ENCODE measurements around the gene LDHAL6B. TPM values are rescaled to one million over a fixed set of nuclear protein-coding genes. Genes with fewer than 3 reads are reported as not detected.
A peak's percentile ranks its signal among the peaks of the same experiment; 100 is the strongest.

Gene LDHAL6B
- total RNA-seq, 1 donor from 2014 or later, result not detected

DNA sequence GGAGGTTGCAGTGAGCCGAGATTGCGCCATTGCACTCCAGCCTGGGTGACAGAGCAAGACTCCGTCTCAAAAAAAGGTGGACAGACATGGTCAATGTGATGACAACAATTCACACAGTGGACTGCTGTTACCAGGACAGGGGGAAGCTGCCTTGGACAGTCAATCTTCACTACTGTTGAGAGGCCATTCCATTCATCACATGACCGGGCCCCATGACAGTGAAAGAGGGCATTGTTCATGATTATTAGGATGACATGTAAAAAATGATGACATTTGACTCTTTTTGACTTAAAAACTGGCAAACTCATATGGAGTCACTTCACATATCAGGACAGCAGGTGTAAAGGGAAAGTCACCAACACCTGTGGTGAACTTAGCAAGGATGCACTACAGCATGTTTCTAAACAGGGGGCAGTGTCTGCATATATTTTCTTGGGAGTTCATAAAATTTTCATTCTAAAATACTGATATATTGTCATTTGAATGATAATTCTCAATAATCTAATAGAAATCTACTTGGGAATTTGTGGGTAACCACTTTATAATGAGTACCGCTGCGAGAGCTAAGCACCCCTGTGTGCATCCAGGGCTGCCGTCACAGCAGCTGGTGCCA lies 34.2 kb upstream of the LDHAL6B start:
- no peak overlapping the region for H2AFZ ChIP-seq (ENCODE audit: low read depth, low read length)
- Mint-ChIP-seq H3K9me3 (ENCODE audit: unreplicated experiment) (no peaks in the 10 kb centered on the region), H3K27me3 (ENCODE audit: low read depth, unreplicated experiment) (no peaks in the 10 kb centered on the region), H3K27ac (ENCODE audit: unreplicated experiment) (no peak overlapping the region), H3K4me3 (ENCODE audit: unreplicated experiment) (no peak overlapping the region), H3K36me3 (ENCODE audit: low read depth, unreplicated experiment) (peaks cover 16% of the 10 kb centered on the region), H3K4me1 (ENCODE audit: low read depth, unreplicated experiment) (peaks cover 38% of the 10 kb centered on the region)
- H3K27ac ChIP-seq (ENCODE audit: low read depth, low read length), result no peak overlapping the region
- no peaks in the 10 kb centered on the region for H3K27me3 ChIP-seq (ENCODE audit: insufficient read depth, low read length)
- no peak overlapping the region for H3K9ac ChIP-seq (ENCODE audit: low read length)
- DNase-seq (ENCODE audit: low read depth) (no peak), FAIRE-seq (no peak)
- no peak overlapping the region for H3K4me2 ChIP-seq (ENCODE audit: low read length)
- H3K4me1 ChIP-seq (ENCODE audit: insufficient read depth, low read length), result peaks cover 50% of the 10 kb centered on the region
- H3K4me3 ChIP-seq (ENCODE audit: insufficient read depth, low read depth, low read length), result no peak overlapping the region
- no peaks in the 10 kb centered on the region for H3K9me3 ChIP-seq (ENCODE audit: insufficient read depth, low read depth, low read length)
- no peaks in the 10 kb centered on the region for H4K20me1 ChIP-seq (ENCODE audit: insufficient read depth, low read length)
- no peaks in the 10 kb centered on the region for H3K79me2 ChIP-seq (ENCODE audit: insufficient read depth, low read length)
- TF ChIP-seq, protein P1, sequence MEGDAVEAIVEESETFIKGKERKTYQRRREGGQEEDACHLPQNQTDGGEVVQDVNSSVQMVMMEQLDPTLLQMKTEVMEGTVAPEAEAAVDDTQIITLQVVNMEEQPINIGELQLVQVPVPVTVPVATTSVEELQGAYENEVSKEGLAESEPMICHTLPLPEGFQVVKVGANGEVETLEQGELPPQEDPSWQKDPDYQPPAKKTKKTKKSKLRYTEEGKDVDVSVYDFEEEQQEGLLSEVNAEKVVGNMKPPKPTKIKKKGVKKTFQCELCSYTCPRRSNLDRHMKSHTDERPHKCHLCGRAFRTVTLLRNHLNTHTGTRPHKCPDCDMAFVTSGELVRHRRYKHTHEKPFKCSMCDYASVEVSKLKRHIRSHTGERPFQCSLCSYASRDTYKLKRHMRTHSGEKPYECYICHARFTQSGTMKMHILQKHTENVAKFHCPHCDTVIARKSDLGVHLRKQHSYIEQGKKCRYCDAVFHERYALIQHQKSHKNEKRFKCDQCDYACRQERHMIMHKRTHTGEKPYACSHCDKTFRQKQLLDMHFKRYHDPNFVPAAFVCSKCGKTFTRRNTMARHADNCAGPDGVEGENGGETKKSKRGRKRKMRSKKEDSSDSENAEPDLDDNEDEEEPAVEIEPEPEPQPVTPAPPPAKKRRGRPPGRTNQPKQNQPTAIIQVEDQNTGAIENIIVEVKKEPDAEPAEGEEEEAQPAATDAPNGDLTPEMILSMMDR (IDR thresholded peaks at IDR 0.05; ENCODE audit: insufficient read depth, low read depth, low read length), result peak; percentile 18
- TF ChIP-seq EZH2 (IDR thresholded peaks at IDR 0.05; ENCODE audit: insufficient read depth, low read length), result no peak
- H3K36me3 ChIP-seq (ENCODE audit: insufficient read depth, low read length), result peaks cover 23% of the 10 kb centered on the region

- Mint-ChIP-seq H3K36me3 (ENCODE audit: low read depth, unreplicated experiment) (peaks cover 24% of the 10 kb centered on the region), H3K9me3 (ENCODE audit: unreplicated experiment) (peaks cover 2% of the 10 kb centered on the region), H3K27ac (ENCODE audit: unreplicated experiment) (no peak overlapping the region), H3K4me1 (ENCODE audit: low read depth, unreplicated experiment) (peaks cover 34% of the 10 kb centered on the region), H3K27me3 (ENCODE audit: low read depth, unreplicated experiment) (no peaks in the 10 kb centered on the region), H3K4me3 (ENCODE audit: unreplicated experiment) (no peak overlapping the region)
- H3K4me1 ChIP-seq (ENCODE audit: insufficient read depth, low read length), result peaks cover 48% of the 10 kb centered on the region
- no peak overlapping the region for H3K4me2 ChIP-seq (ENCODE audit: low read length)
- no peaks in the 10 kb centered on the region for H3K79me2 ChIP-seq (ENCODE audit: insufficient read depth, low read length)
- TF ChIP-seq, protein P1 (IDR thresholded peaks at IDR 0.05; ENCODE audit: insufficient read depth, low read depth, low read length), result no peak
- no peak for TF ChIP-seq EZH2 (IDR thresholded peaks at IDR 0.05; ENCODE audit: insufficient read depth, low read length)
- no peaks in the 10 kb centered on the region for H3K9me3 ChIP-seq (ENCODE audit: insufficient read depth, low read depth, low read length)
- peaks cover 26% of the 10 kb centered on the region for H3K36me3 ChIP-seq (ENCODE audit: insufficient read depth, low read length)
- DNase-seq (ENCODE audit: low read depth), result no peak
- no peaks in the 10 kb centered on the region for H3K27me3 ChIP-seq (ENCODE audit: insufficient read depth, low read length)
- H3K4me3 ChIP-seq (ENCODE audit: insufficient read depth, low read depth, low read length), result no peak overlapping the region
- FAIRE-seq, result no peak
- no peak overlapping the region for H3K9ac ChIP-seq (ENCODE audit: low read length)
- H2AFZ ChIP-seq (ENCODE audit: low read depth, low read length), result no peak overlapping the region
- H4K20me1 ChIP-seq (ENCODE audit: insufficient read depth, low read length), result no peaks in the 10 kb centered on the region
- no peak overlapping the region for H3K27ac ChIP-seq (ENCODE audit: low read depth, low read length)
These were observed 33.4 kb upstream of the LDHAL6B start for GRCh38 chr15:59173194-59173593.

GRCh38 chr15:59174151-59174834 lies 32.4 kb upstream of the LDHAL6B start:
- H3K4me3 ChIP-seq (ENCODE audit: insufficient read depth, low read depth, low read length), result peak overlapping the region; percentile 26
- H3K36me3 ChIP-seq (ENCODE audit: insufficient read depth, low read length), result peaks cover 26% of the 10 kb centered on the region
- peak overlapping the region; percentile 78 for H3K27ac ChIP-seq (ENCODE audit: low read depth, low read length)
- H3K9me3 Mint-ChIP-seq (ENCODE audit: unreplicated experiment), result peaks cover 2% of the 10 kb centered on the region
- peak overlapping the region; percentile 67 for H3K9ac ChIP-seq (ENCODE audit: low read length)
- H3K36me3 Mint-ChIP-seq (ENCODE audit: low read depth, unreplicated experiment), result peaks cover 29% of the 10 kb centered on the region
- H3K4me3 Mint-ChIP-seq (ENCODE audit: unreplicated experiment), result no peak overlapping the region
- peak overlapping the region; percentile 27 for H3K27ac Mint-ChIP-seq (ENCODE audit: unreplicated experiment)
- H3K4me1 Mint-ChIP-seq (ENCODE audit: low read depth, unreplicated experiment), result peaks cover 24% of the 10 kb centered on the region
- no peak for DNase-seq (ENCODE audit: low read depth)
- H3K79me2 ChIP-seq (ENCODE audit: insufficient read depth, low read length), result no peaks in the 10 kb centered on the region
- TF ChIP-seq, protein P1 (IDR thresholded peaks at IDR 0.05; ENCODE audit: insufficient read depth, low read depth, low read length), result no peak
- TF ChIP-seq EZH2 (IDR thresholded peaks at IDR 0.05; ENCODE audit: insufficient read depth, low read length), result no peak
- no peaks in the 10 kb centered on the region for H4K20me1 ChIP-seq (ENCODE audit: insufficient read depth, low read length)
- no peaks in the 10 kb centered on the region for H3K9me3 ChIP-seq (ENCODE audit: insufficient read depth, low read depth, low read length)
- FAIRE-seq, result no peak
- H3K27me3 Mint-ChIP-seq (ENCODE audit: low read depth, unreplicated experiment), result no peaks in the 10 kb centered on the region
- no peak overlapping the region for H2AFZ ChIP-seq (ENCODE audit: low read depth, low read length)
- H3K4me1 ChIP-seq (ENCODE audit: insufficient read depth, low read length), result peaks cover 37% of the 10 kb centered on the region
- no peaks in the 10 kb centered on the region for H3K27me3 ChIP-seq (ENCODE audit: insufficient read depth, low read length)
- peak overlapping the region; percentile 71 for H3K4me2 ChIP-seq (ENCODE audit: low read length)
